IgD-negative memory B cell (primary cell): ENCODE measurements around the gene TPGS1. TPM values are rescaled to one million over a fixed set of nuclear protein-coding genes. Genes with fewer than 3 reads are reported as not detected.

Experiments used
- H3K27ac Mint-ChIP-seq, 3 donors: one replicate each; pipeline ENCODE4 v1.8.0; 2020 to 2022; ENCODE audit warnings: mild to moderate bottlenecking in 3 of 3, mixed read lengths in 3 of 3, moderate library complexity in 1 of 3
- H3K27me3 Mint-ChIP-seq: one replicate; pipeline ENCODE4 v1.8.0; 2021; ENCODE audit warnings: mixed read lengths
- H3K36me3 Mint-ChIP-seq: one replicate; pipeline ENCODE4 v1.8.0; 2020; ENCODE audit warnings: mild to moderate bottlenecking, mixed read lengths
- H3K4me1 Mint-ChIP-seq, 3 donors: one replicate each; pipeline ENCODE4 v1.8.0; 2020 to 2022; ENCODE audit warnings: mixed read lengths in 3 of 3, mild to moderate bottlenecking in 1 of 3
- H3K4me3 Mint-ChIP-seq, 4 donors: one replicate each; pipeline ENCODE4 v1.8.0; 2020 to 2022; ENCODE audit warnings: mild to moderate bottlenecking in 4 of 4, mixed read lengths in 4 of 4, moderate library complexity in 3 of 4
- H3K9me3 Mint-ChIP-seq, 3 donors: one replicate each; pipeline ENCODE4 v1.8.0; 2020 to 2021; ENCODE audit warnings: mixed read lengths in 3 of 3, mild to moderate bottlenecking in 1 of 3
- polyA plus RNA-seq: library from polyadenylated mRNA; unstranded; fragments of 300-500 nt; fragmentation: Illumina TruSeq; gene quantifications from one replicate; pipeline ENCODE4 v1.2.3, GENCODE V29; 2021

Gene TPGS1, protein sequence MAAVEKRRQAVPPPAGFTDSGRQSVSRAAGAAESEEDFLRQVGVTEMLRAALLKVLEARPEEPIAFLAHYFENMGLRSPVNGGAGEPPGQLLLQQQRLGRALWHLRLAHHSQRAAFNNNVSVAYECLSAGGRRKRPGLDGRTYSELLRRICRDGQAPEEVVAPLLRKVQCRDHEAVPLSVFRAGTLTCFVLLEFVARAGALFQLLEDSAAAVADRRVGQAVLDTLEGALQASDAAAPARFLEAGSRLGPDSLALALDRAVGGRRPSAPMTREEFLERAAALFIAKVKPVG
- polyA plus RNA-seq = 13.8 TPM

DNA sequence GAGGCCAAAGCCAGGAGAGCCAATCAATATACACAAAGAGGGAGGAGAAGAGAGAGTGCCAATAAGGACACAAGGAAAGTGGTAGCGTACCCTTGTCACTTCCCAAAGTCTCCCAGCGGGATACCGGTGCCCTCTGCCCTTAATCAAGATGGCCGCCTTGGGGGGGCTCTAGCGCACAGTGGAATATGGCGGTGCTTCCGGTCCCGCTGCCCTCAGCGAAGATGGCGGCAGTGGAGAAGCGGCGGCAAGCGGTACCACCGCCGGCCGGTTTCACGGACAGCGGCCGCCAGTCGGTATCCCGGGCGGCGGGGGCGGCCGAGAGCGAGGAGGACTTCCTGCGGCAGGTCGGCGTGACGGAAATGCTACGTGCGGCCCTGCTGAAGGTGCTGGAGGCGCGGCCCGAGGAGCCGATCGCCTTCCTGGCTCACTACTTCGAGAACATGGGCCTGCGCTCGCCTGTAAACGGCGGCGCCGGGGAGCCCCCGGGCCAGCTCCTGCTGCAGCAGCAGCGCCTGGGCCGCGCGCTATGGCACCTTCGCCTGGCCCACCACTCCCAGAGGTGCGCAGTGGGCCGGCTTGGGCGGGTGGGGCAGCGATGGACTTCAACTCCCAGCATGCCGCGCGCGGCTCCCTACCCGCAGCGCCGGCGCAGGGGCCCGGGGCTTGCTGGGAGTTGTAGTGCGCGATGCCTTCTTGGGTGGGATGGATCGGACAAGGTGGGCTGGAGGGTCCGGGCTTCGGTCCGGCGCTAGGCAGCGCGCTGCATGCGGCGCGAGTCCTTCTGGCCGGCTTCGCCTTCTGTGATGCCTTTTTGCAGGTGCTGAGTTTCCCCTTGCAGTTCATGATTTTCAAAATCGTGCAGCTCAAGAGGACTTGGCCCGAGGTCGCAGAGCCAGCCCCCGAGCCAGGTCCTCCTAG lies at the start of gene TPGS1:
Gene TPGS1 (plus strand): TSS at position 212 of the 918 bp plus-strand sequence. CDS start 10 bp downstream, at position 222.
- peaks cover 17 to 29% (median 25%) of the 10 kb centered on the region in 3 donors for H3K4me1 Mint-ChIP-seq
- peak within 1 kb of the TSS; percentile 92 to 100 (median 97) for H3K4me3 Mint-ChIP-seq
- no peaks in the 10 kb centered on the region for H3K27me3 Mint-ChIP-seq
- peak within 1 kb of the TSS; percentile 91 to 99 (median 97) for H3K27ac Mint-ChIP-seq
- H3K9me3 Mint-ChIP-seq = peaks cover 0 to 1% (median 0%) of the 10 kb centered on the region in 3 donors
- H3K36me3 Mint-ChIP-seq = peaks cover 2% of the 10 kb centered on the region

DNA sequence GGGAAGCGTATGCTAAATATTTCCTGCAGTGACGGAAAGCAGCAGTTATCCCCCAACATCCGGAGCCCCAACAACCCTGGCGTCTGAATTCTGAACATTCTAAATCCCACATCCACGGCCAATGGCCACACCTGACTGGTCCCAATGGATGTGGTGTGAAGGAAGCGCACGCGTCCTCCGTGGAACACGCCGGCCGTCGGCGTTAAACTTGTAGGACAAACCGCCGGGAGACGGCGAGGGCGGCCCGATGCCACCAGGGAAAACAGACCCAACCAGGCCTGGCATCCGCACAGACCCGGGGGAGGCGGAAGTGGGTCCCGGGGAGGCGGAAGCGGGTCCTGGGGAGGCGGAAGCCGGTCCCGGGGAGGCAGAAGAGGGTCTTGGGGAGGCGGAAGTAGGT lies 49.7 kb upstream of the TPGS1 start:
- Mint-ChIP-seq H3K27me3 (peaks cover 12% of the 10 kb centered on the region), H3K27ac (peak overlapping the region in 1 of 3 donors; percentile 62), H3K4me3 (no peak overlapping the region)

DNA sequence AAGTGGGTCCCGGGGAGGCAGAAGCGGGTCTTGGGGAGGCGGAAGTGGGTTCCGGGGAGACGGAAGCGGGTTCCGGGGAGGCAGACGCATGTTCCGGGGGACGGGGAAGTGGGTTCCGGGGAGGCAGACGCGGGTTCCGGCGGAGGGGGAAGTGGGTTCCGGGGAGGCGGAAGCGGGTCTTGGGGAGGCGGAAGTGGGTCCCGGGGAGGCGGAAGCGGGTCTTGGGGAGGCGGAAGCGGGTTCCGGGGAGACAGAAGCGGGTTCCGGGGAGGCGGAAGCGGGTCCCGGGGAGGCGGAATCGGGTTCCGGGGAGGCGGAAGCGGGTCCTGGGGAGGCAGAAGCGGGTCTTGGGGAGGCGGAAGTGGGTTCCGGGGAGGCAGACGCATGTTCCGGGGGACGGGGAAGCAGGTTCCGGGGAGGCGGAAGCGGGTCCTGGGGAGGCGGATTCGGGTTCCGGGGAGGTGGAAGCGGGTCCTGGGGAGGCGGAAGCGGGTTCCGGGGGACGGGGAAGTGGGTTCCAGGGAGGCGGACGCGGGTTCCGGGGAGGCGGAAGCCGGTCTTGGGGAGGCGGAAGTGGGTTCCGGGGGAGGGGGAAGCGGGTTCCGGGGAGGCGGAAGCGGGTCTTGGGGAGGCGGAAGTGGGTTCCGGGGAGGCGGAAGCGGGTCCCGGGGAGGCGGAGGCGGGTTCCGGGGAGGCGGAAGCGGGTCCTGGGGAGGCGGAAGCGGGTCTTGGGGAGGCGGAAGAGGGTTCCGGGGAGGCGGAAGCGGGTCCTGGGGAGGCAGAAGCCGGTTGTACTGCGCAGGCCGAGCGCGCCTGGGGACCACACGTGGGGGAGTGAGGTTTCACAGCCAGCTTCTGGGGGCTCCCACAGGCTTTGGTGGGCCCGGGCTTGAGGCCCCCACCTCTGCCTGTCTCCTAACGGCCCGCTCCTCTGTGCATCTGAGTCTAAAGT lies 48.9 kb upstream of the TPGS1 start:
- H3K9me3 Mint-ChIP-seq = no peaks in the 10 kb centered on the region
- no peaks in the 10 kb centered on the region for H3K36me3 Mint-ChIP-seq
- H3K4me1 Mint-ChIP-seq = peaks cover 0 to 4% (median 0%) of the 10 kb centered on the region in 3 donors
- H3K4me3 Mint-ChIP-seq = no peak overlapping the region
- H3K27me3 Mint-ChIP-seq = peaks cover 15% of the 10 kb centered on the region
- no peak overlapping the region for H3K27ac Mint-ChIP-seq

More for the DNA sequence above, 49.7 kb upstream of the TPGS1 start:
- H3K9me3 Mint-ChIP-seq = no peaks in the 10 kb centered on the region
- H3K36me3 Mint-ChIP-seq = no peaks in the 10 kb centered on the region
- peaks cover 0 to 4% (median 0%) of the 10 kb centered on the region in 3 donors for H3K4me1 Mint-ChIP-seq

DNA sequence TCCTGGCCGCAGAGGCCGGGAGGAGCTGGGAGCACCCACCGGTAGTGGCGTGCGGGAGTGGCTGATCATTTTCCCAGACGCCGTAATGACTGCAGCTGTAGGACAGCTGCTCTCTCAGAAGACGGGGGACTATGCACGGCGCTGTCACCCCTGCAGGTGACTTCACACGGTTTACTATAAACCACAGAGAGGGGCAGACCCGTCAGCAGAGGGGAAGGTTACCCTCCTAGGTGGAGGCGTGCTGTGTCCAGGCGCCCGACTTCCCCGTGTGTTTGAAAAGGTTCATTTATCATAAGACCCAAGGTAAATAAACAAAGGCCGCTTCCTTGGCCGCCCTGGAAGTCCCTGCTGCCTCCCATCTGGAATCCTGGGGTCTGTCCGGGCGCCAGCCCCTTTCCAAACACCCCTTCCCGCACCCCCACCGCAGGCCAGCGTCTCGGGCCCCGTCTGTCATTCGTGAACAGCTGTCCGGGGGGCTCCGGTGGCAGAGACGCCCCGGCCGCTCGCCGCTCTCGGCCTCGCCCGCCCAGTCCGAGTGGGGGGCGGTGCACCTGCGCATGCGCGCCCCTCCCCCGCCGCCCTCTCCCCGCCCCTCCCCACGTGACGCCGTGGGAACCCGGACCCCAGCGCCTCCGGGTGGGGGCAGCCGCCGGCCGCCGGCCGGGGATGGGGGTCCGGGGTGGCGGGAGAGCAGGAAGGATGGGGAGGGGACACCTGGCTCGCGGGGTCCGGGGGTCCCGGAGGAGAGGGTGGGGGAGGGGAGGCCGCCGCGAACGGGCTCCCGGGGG lies 47.4 kb upstream of the TPGS1 start:
- Mint-ChIP-seq H3K4me1 (peaks cover 0 to 4% (median 0%) of the 10 kb centered on the region in 3 donors), H3K27me3 (peaks cover 15% of the 10 kb centered on the region), H3K4me3 (peak overlapping the region; percentile 60 to 82 (median 68)), H3K9me3 (no peaks in the 10 kb centered on the region), H3K36me3 (no peaks in the 10 kb centered on the region), H3K27ac (peak overlapping the region in 1 of 3 donors; percentile 60)

DNA sequence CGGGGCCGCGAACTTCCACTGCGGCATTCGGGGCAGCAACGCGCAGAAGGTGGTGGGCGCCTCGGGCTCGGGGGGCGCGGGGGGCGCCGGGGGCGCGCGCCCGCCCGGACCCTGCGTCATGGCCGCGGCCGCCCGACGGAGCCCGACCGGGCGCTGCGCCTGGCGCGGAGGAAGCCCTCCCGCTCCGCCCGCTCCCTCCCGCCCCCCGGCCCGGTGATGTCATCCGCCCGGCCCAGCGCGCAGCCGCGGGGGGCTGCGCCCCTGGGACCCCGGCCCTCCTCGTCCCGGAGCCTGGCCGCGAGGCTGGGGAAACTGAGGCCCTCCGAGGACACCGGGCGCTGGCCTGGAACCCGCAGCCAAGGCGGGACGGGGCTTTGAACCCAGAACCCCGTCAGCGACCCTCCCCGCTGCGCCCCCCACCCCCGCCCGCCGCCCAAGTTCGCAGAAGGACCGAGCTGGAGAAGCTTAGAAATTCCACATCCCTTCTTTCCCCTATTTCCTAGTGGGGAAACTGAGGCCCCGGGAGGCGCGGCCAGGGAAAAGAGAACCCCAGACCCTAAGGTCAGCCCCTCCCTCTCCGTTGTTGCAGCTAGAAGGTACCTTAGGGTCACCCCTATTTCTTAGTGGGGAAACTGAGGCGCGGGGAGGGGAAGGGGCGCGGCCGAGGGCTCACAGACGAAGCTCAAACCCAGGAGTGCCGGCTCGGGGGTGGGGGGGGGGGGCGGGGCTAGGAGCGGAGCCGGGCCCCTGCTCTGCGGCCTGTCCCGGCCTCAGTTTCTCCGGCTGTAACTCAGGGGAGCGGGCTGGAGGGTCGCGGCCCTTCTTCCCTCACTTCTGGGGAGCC lies 46.2 kb upstream of the TPGS1 start, which contains the start of gene SHC2:
Gene SHC2 (minus strand): TSS at position 157 of the 844 bp plus-strand sequence. CDS start 37 bp downstream, at position 120.
- H3K27me3 Mint-ChIP-seq = peaks cover 15% of the 10 kb centered on the region
- no peaks in the 10 kb centered on the region for H3K9me3 Mint-ChIP-seq
- H3K36me3 Mint-ChIP-seq = no peaks in the 10 kb centered on the region
- H3K4me1 Mint-ChIP-seq = peaks cover 0 to 4% (median 0%) of the 10 kb centered on the region in 3 donors
- H3K4me3 Mint-ChIP-seq = peak within 1 kb of the TSS; percentile 60 to 82 (median 68)
- peak within 1 kb of the TSS in 1 of 3 donors; percentile 60 for H3K27ac Mint-ChIP-seq

DNA sequence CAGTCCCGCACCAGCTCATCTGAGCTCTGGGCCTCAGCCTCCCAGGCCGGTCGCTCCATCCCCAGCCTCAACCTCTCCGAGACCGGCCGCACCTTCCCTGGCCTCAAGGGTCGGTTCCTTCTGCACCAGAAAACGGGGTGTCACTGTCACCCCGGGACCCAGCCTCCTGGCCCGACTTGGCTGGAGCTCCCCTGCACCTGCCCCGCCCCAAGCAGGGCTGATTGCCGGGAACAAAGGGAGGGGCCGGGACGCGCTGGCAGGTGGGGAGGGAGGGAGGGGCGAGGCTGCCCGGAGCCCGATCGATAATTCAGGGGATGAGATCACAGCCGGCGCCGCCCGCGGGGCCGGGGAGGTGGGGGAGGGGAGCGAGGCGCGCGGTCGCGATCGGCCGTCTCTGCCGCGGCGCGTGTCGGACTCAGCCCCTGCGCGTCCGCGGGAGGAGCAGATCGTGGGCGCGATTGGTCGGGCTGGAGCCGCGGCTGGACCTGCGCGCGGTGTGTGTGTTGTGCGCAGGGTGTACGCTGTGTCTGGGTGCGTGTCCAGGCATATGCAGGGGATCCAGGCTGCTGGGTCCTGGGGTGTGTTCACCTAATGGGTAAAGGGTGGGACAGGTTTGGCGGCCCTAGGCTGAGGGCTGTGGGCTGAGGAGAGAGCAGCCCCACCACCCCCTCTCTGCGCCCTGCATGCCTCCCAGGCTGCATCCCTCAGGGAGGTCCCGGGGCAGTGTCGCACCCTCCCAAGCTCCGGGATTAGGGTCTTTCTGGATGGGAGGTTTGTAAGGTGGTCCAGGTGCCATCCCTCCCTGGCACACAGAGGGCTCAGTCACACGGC lies 45.4 kb upstream of the TPGS1 start:
- Mint-ChIP-seq H3K4me1 (peaks cover 0 to 4% (median 0%) of the 10 kb centered on the region in 3 donors), H3K27ac (no peak overlapping the region), H3K27me3 (peaks cover 15% of the 10 kb centered on the region), H3K36me3 (no peaks in the 10 kb centered on the region), H3K9me3 (no peaks in the 10 kb centered on the region), H3K4me3 (peak overlapping the region in 3 of 4 donors; percentile 47 to 66 (median 55))

DNA sequence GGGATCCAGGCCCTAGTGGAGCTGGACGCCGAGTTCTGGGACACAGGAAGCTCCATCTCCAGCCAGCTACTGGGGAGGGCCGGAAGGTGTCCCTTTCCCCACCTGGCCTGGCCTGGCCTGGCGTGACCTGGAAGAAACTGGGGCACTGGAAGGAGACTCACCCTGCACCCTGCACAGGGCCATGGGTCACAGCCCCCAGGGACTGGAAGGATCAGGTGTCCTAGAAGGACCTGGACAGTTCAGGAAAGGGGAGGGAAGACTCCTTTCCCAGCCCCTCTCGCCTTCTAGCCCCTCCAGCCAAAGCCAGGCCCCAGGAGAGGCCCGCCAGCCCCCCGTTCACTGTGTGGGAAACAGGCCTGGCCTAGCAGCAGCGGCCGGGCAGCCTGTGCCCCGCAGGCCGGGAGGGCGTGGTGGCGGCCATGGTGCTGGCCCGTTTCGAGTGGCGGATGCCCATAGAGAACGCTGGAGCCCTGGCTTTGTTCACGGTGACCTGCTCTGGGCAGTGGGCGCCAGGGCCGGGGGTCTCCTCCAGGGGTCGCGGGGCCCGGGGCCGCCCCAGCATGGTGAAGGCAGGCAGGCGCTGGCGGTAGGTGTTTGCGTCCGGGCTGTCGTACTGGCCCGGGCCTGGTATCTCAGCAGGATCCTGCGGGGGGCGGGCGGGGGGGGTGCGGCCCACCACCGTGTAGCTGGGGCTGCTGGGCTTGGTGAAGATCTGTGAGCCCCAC lies 43.7 kb upstream of the TPGS1 start:
- Mint-ChIP-seq H3K4me1 (peaks cover 0 to 4% (median 0%) of the 10 kb centered on the region in 3 donors), H3K36me3 (no peaks in the 10 kb centered on the region), H3K4me3 (no peak overlapping the region), H3K27me3 (peaks cover 15% of the 10 kb centered on the region), H3K27ac (no peak overlapping the region), H3K9me3 (no peaks in the 10 kb centered on the region)

DNA sequence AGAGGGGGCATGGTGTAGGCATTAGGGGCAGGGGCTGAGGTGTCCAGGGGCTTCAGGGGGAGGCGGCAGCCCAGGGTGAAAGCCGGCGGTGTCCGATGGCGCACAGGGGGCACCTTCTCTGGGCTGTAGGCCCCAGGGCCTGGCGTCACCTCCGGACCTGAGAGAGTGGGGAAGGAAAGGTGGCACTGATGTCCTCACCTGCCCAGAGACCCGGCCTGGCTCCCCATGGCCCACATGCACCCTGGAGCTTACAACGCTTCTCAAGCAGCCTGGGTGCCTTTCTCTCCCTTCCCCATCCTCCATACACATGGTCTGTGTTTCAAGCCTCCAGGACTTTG lies 43.1 kb upstream of the TPGS1 start:
- H3K27me3 Mint-ChIP-seq = peaks cover 15% of the 10 kb centered on the region
- no peaks in the 10 kb centered on the region for H3K9me3 Mint-ChIP-seq
- H3K36me3 Mint-ChIP-seq = no peaks in the 10 kb centered on the region
- no peak overlapping the region for H3K4me3 Mint-ChIP-seq
- H3K27ac Mint-ChIP-seq = no peak overlapping the region
- peaks cover 0 to 4% (median 0%) of the 10 kb centered on the region in 3 donors for H3K4me1 Mint-ChIP-seq

DNA sequence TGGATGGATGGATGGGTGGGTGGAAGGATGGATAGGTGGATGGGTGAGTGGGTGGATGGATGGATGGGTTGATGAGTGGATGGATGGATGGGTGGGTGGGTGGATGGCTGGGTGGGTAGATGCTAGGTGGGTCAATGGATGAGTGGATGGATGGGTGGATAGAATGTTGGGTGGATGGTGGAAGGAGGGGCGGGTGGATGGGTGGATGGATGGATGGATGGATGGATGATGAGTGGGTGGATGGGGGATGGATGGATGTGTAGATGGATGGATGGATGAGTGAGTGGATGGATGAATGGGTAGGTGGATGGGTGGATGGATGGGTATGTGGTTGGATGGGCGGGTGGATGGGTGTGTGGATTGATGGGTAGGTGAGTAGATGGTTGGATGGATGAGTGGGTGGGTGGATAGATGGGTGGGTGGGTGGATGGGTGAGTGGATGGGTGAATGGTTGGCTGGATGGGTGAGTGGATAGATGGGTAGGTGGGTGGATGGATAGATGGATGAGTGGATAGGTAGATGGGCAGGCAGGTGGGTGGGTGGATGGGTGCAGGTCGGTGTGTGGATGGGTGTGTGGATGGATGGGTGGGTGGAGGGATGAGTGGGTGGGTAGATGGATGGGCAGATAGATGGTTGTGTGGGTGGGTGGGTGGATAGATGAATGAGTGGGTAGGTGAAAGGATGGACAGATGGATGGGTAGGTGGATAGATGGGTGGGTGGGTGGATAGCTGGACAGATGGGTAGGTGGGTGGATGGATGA lies 42.1 kb upstream of the TPGS1 start:
- Mint-ChIP-seq H3K27ac (no peak overlapping the region), H3K9me3 (no peaks in the 10 kb centered on the region), H3K4me1 (no peaks in the 10 kb centered on the region), H3K27me3 (peaks cover 10% of the 10 kb centered on the region), H3K36me3 (no peaks in the 10 kb centered on the region), H3K4me3 (peak overlapping the region in 1 of 4 donors; percentile 25)

DNA sequence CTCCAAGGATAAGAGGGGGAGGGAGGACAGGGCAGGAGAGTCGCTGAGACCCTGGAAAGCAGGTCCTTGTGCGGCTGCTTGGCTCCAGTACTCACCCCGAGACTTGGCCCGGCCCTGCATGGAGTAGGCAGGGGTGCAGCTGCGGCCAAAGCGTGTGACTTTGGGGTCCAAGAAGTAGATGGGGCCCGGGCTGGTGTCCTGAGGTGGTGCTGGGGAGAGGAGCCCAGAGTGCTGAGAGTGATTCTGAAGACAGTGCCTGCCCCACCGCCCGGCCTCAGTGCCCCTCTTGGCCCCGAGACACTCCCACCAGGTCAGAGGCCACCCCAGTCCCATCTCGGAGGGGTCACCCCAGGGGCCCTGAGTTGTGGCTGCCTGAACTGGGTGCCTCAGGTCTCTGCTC lies 39.7 kb upstream of the TPGS1 start:
- no peaks in the 10 kb centered on the region for H3K4me1 Mint-ChIP-seq
- H3K27me3 Mint-ChIP-seq = peaks cover 3% of the 10 kb centered on the region
- H3K27ac Mint-ChIP-seq = peak overlapping the region in 1 of 3 donors; percentile 69
- H3K36me3 Mint-ChIP-seq = no peaks in the 10 kb centered on the region
- H3K4me3 Mint-ChIP-seq = no peak overlapping the region
- no peaks in the 10 kb centered on the region for H3K9me3 Mint-ChIP-seq

DNA sequence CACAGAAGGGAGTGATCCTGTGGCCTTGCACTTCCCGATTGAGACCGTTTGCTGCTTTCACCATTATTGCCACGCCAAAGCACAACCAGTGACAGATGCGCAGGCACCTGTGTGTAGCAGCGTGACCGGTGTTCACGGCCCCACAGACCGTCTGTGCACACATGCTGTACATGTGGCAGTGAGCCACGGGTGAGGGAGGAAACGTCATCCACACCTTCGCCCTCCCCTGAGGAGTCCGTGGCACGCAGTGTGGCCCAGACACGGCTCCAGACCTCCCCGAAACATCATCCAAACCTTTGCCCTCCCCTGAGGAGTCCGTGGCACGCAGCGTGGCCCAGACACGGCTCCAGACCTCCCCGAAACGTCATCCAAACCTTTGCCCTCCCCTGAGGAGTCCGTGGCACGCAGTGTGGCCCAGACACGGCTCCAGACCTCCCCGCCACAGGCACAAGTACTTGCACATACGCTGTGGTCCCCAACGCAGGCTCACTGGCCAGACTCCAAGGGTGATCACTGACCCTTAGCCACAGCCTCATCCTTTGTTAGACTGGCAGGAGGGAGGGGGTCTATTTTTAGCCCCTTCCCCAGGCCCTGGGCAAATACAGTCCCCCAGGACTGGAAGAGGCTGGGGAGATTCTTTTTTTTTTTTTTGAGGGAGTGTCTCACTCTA lies 38.6 kb upstream of the TPGS1 start:
- no peaks in the 10 kb centered on the region for H3K4me1 Mint-ChIP-seq
- H3K27ac Mint-ChIP-seq = no peak overlapping the region
- no peaks in the 10 kb centered on the region for H3K9me3 Mint-ChIP-seq
- peak overlapping the region in 1 of 4 donors; percentile 57 for H3K4me3 Mint-ChIP-seq
- peaks cover 2% of the 10 kb centered on the region for H3K27me3 Mint-ChIP-seq
- H3K36me3 Mint-ChIP-seq = no peaks in the 10 kb centered on the region
